Caco-2 (cell line): ENCODE results near the gene AP3S2. TPM values are rescaled to one million over a fixed set of nuclear protein-coding genes. Genes with fewer than 3 reads are reported as not detected.

Experiments
- BruUV-seq: library from RNA; stranded (reverse); fragments of 400-500 nt; replicated peaks from 2 replicates; lab custom pipeline; 2021; lab: Mats Ljungman, UMichigan
- CTCF ChIA-PET: fragments of 300-600 bp; sonication (Branson Sonifier 250); formaldehyde crosslinking; loops from one replicate; lab custom pipeline; 2022; ENCODE audit warnings: antibody characterized with exemption; lab: Charles Lee
- POLR2A ChIA-PET: fragments of 300-600 bp; sonication (Branson Sonifier 250); formaldehyde crosslinking; loops from one replicate; lab custom pipeline; 2022; ENCODE audit warnings: antibody characterized with exemption; lab: Charles Lee
- DNase-seq, 2 experiments: peaks; one replicate each; pipeline versions ENCODE4 v3.0.0 to v3.0.0-alpha.2; 2020 to 2022
- H3K27me3 ChIP-seq: replicated peaks from 2 replicates; pipeline ENCODE4 v1.6.0; 2011; ENCODE audit warnings: low read length; ENCODE audit not compliant: control insufficient read depth, insufficient read depth
- H3K36me3 ChIP-seq: 2 replicates; pipeline ENCODE4 v1.5.1; 2011; ENCODE audit warnings: low read length; ENCODE audit not compliant: control insufficient read depth, insufficient read depth
- H3K4me1 ChIP-seq: fragments of 250-450 bp; sonication (Bioruptor Pico); 2 replicates; pipeline ENCODE4 v1.5.1; 2020; ENCODE audit warnings: mild to moderate bottlenecking
- H3K4me3 ChIP-seq: 2 replicates; pipeline ENCODE4 v1.5.1; 2011; ENCODE audit warnings: low read depth, mild to moderate bottlenecking, control low read depth, low read length
- H3K9me3 ChIP-seq: fragments of 250-450 bp; sonication (Bioruptor Pico); 2 replicates; pipeline ENCODE4 v1.5.1; 2020; ENCODE audit warnings: mild to moderate bottlenecking, moderate library complexity
- H3K27ac Mint-ChIP-seq: one replicate; pipeline ENCODE4 v1.8.0; 2022; ENCODE audit warnings: mixed read lengths; ENCODE audit not compliant: unreplicated experiment
- H3K27me3 Mint-ChIP-seq: one replicate; pipeline ENCODE4 v1.8.0; 2022; ENCODE audit warnings: mixed read lengths; ENCODE audit not compliant: insufficient read depth, unreplicated experiment
- H3K36me3 Mint-ChIP-seq: one replicate; pipeline ENCODE4 v1.8.0; 2022; ENCODE audit warnings: mild to moderate bottlenecking, mixed read lengths; ENCODE audit not compliant: insufficient read depth, unreplicated experiment
- H3K4me1 Mint-ChIP-seq: one replicate; pipeline ENCODE4 v1.8.0; 2022; ENCODE audit warnings: low read depth, mixed read lengths; ENCODE audit not compliant: unreplicated experiment
- H3K4me3 Mint-ChIP-seq: one replicate; pipeline ENCODE4 v1.8.0; 2022; ENCODE audit warnings: mild to moderate bottlenecking, moderate library complexity, mixed read lengths; ENCODE audit not compliant: unreplicated experiment
- H3K9me3 Mint-ChIP-seq: one replicate; pipeline ENCODE4 v1.8.0; 2022; ENCODE audit warnings: mixed read lengths; ENCODE audit not compliant: unreplicated experiment
- intact Hi-C: fragments of 100-400 bp; cut with micrococcal nuclease; formaldehyde crosslinking; loops from one replicate; pipeline ENCODE4 v1.10.0; 2022; ENCODE audit not compliant: unreplicated experiment
- total RNA-seq: library from RNA; stranded (reverse); gene quantifications from 2 replicates; pipeline ENCODE4 v1.2.3, GENCODE V29; 2022
- TF ChIP-seq, protein P1 (sequence below), 2 experiments: fragments of 200-600 bp in 1 of 2; IDR thresholded peaks; 1 replicate in 1 of 2; 2 replicates in 1 of 2; pipeline versions ENCODE4 v1.5.1 to v1.8.0; 2011 to 2022; ENCODE audit warnings: antibody characterized with exemption in 1 of 2, control low read depth in 1 of 2, inconsistent platforms in 1 of 2, low read depth in 1 of 2, low read length in 1 of 2, mild to moderate bottlenecking in 1 of 2, moderate library complexity in 1 of 2; ENCODE audit not compliant: insufficient read depth in 1 of 2, severe bottlenecking in 1 of 2, unreplicated experiment in 1 of 2

The AP3S2 gene
- total RNA-seq, 1 experiment from 2014 or later = 28.1 TPM

GRCh38 chr15:89787944-89788343 lies 105.8 kb downstream of the AP3S2 start:
- Mint-ChIP-seq H3K9me3 (peaks cover 9% of the 10 kb centered on the region), H3K4me3 (no peak overlapping the region), H3K27me3 (no peaks in the 10 kb centered on the region), H3K4me1 (peaks cover 14% of the 10 kb centered on the region), H3K27ac (no peak overlapping the region), H3K36me3 (peaks cover 7% of the 10 kb centered on the region)
- H3K27me3 ChIP-seq = no peaks in the 10 kb centered on the region
- intact Hi-C loops = no loop called here
- DNase-seq = no peak
- no TSS peak for BruUV-seq
- peaks cover 10% of the 10 kb centered on the region; the same call in 1 of the 2 replicates for H3K9me3 ChIP-seq
- CTCF ChIA-PET = no interaction called here
- H3K4me1 ChIP-seq = peaks cover 34% of the 10 kb centered on the region
- TF ChIP-seq, protein P1, sequence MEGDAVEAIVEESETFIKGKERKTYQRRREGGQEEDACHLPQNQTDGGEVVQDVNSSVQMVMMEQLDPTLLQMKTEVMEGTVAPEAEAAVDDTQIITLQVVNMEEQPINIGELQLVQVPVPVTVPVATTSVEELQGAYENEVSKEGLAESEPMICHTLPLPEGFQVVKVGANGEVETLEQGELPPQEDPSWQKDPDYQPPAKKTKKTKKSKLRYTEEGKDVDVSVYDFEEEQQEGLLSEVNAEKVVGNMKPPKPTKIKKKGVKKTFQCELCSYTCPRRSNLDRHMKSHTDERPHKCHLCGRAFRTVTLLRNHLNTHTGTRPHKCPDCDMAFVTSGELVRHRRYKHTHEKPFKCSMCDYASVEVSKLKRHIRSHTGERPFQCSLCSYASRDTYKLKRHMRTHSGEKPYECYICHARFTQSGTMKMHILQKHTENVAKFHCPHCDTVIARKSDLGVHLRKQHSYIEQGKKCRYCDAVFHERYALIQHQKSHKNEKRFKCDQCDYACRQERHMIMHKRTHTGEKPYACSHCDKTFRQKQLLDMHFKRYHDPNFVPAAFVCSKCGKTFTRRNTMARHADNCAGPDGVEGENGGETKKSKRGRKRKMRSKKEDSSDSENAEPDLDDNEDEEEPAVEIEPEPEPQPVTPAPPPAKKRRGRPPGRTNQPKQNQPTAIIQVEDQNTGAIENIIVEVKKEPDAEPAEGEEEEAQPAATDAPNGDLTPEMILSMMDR (IDR thresholded peaks at IDR 0.05; ENCODE audit: insufficient read depth in 1 of 2, low read depth in 1 of 2, low read length in 1 of 2, severe bottlenecking in 1 of 2, unreplicated experiment in 1 of 2) = no peak
- H3K4me3 ChIP-seq = no peak overlapping the region
- H3K36me3 ChIP-seq = peaks cover 1% of the 10 kb centered on the region; the same call in 1 of the 2 replicates
- POLR2A ChIA-PET = no interaction called here

DNA sequence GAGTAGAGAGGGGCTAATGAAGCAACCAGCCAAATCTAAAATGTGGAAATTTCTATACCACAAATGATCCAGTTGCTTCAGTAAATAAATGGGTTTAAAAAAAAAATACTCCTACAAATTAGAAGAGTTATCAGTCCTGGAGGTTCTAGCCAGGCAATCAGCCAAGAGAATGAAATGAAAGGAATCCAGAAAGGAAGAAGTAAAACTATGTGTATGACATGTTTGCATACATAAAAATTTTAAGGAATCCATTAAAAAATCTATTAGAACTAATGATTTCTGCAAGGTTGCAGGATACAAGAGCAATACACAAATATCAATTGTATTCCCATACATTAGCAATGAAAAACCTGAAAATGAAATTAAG lies 108.0 kb downstream of the AP3S2 start:
- Mint-ChIP-seq H3K36me3 (peaks cover 7% of the 10 kb centered on the region), H3K4me3 (peak overlapping the region; percentile 51)

DNA sequence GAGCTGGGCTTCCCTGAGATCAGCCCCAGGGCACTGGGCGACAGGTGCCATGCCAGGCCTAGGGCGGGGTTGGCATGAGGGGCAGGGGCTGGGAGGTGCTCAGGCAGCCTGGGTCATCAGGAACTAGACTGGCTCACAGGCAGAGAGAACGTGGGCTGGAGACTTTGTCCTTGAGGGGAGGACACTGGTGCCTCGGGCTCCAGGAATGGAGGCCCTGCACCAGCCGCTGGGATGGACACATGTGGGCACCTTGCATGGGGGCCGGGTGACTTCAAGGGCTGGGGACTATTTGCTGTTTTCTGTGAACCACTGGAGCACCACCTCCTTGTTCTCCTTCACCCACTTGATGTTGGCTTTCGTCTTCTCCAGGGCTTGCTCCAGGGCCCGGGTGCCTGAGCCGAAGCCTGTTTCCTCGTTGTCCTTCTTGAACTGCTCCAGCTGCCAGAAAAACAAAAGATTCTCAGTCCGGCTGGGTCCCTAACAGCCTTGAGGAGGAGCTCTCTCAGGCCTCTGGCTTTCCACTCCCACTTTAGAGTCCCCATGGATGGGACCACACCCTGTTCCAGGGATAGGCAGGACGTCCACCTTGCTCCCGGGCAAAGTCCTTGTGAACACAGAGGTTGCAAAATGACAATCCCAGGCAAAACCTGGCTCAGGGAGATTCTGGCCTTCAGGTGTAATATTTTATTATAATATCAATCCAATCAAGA lies 108.6 kb downstream of the AP3S2 start:
- no peaks in the 10 kb centered on the region; the same call in 1 of the 2 replicates for H3K36me3 ChIP-seq
- BruUV-seq = no TSS peak
- peak; percentile 79 to 92 for DNase-seq
- peaks cover 7% of the 10 kb centered on the region for H3K36me3 Mint-ChIP-seq
- TF ChIP-seq, protein P1 (IDR thresholded peaks at IDR 0.05; ENCODE audit: insufficient read depth in 1 of 2, low read depth in 1 of 2, low read length in 1 of 2, severe bottlenecking in 1 of 2, unreplicated experiment in 1 of 2) = no peak
- H3K4me3 Mint-ChIP-seq = peak overlapping the region; percentile 51
- no peak overlapping the region for H3K4me3 ChIP-seq
- H3K27me3 ChIP-seq = no peaks in the 10 kb centered on the region
- peaks cover 24% of the 10 kb centered on the region for H3K4me1 Mint-ChIP-seq
- H3K27me3 Mint-ChIP-seq = no peaks in the 10 kb centered on the region
- intact Hi-C loops = no loop called here
- H3K9me3 ChIP-seq = peaks cover 10% of the 10 kb centered on the region; the same call in 1 of the 2 replicates
- ChIA-PET CTCF (interaction anchor here (1.0 kb wide), 2 partner anchors 24 to 90 kb away, joined by 3 to 5 read pairs; no protein-coding TSS in a partner anchor), POLR2A (no interaction called here)
- peak overlapping the region; percentile 68 for H3K27ac Mint-ChIP-seq
- peaks cover 61% of the 10 kb centered on the region for H3K4me1 ChIP-seq
- H3K9me3 Mint-ChIP-seq = peaks cover 9% of the 10 kb centered on the region

More for the DNA sequence above, 108.0 kb downstream of the AP3S2 start:
- no TSS peak for BruUV-seq
- DNase-seq = no peak
- no peak overlapping the region for H3K4me3 ChIP-seq
- H3K27ac Mint-ChIP-seq = peak overlapping the region; percentile 68
- intact Hi-C loops = no loop called here
- H3K4me1 ChIP-seq = peaks cover 55% of the 10 kb centered on the region
- H3K27me3 Mint-ChIP-seq = no peaks in the 10 kb centered on the region
- TF ChIP-seq, protein P1 (IDR thresholded peaks at IDR 0.05; ENCODE audit: insufficient read depth in 1 of 2, low read depth in 1 of 2, low read length in 1 of 2, severe bottlenecking in 1 of 2, unreplicated experiment in 1 of 2) = no peak
- ChIA-PET POLR2A (no interaction called here), CTCF (interaction anchor here (1.0 kb wide), 2 partner anchors 25 to 89 kb away, joined by 3 to 5 read pairs; no protein-coding TSS in a partner anchor)
- H3K9me3 ChIP-seq = peaks cover 10% of the 10 kb centered on the region; the same call in 1 of the 2 replicates
- no peaks in the 10 kb centered on the region; the same call in 1 of the 2 replicates for H3K36me3 ChIP-seq
- H3K4me1 Mint-ChIP-seq = peaks cover 19% of the 10 kb centered on the region
- no peaks in the 10 kb centered on the region for H3K27me3 ChIP-seq
- peaks cover 9% of the 10 kb centered on the region for H3K9me3 Mint-ChIP-seq
